SKM-1 treated with dmso at 0.1 percent for 144 hours (cell line): Measurements from ENCODE around the gene LPCAT3.
A peak's percentile ranks its signal among the peaks of the same experiment; 100 is the strongest.

Source experiments
- DNase-seq: peaks from one replicate; lab custom pipeline; 2025; ENCODE audit not compliant: unreplicated experiment; lab: John Stamatoyannopoulos, UW

Gene LPCAT3

DNA sequence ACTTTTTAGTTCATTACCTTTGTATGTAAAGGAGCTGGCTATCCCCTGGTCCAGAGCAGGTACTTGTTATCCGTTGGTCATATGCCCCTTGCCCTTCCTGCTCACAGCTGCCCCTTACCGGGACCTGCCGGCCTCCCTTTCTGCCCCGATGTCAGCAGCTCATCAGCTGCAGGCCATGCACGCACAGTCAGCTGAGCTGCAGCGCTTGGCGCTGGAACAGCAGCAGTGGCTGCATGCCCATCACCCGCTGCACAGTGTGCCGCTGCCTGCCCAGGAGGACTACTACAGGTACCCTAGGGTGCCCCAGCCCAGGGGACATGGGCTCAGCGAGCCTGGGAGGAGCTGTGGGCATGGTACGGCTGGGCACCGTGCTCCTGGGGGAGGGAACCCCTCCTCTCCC lies 77.0 kb downstream of the LPCAT3 start:
- no peak for DNase-seq

DNA sequence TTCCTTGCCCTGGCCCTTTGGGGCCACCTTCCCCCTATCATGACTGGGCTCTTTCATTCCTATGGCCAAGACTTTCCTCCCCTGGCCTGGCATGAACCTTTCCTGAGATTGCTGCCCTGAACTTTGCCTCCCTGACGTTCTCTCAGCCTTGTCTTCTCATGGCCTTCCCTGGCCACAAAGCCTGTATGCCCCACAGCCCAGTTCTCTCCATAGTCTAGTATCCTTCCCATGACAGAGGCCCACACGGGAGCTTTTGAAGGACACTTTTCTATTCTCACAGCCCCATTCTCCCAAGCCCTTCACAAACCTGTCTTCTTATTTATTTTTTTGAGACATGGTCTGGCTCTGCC lies 79.1 kb downstream of the LPCAT3 start:
- DNase-seq = no peak

DNA sequence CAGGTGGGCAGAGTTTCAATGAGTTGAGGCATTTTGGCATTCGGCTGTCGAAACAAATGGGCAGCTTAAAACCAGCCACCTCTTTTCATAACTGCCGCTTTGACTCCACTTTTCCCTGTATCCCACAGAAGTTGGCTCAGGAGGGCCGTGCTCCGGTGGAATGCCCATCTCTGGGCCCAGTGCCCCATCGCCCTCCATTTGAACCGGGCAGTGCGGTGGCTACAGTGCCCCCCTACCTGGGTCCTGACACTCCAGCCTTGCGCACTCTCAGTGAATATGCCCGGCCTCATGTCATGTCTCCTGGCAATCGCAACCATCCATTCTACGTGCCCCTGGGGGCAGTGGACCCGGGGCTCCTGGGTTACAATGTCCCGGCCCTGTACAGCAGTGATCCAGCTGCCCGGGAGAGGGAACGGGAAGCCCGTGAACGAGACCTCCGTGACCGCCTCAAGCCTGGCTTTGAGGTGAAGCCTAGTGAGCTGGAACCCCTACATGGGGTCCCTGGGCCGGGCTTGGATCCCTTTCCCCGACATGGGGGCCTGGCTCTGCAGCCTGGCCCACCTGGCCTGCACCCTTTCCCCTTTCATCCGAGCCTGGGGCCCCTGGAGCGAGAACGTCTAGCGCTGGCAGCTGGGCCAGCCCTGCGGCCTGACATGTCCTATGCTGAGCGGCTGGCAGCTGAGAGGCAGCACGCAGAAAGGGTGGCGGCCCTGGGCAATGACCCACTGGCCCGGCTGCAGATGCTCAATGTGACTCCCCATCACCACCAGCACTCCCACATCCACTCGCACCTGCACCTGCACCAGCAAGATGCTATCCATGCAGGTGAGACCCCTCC lies 79.7 kb downstream of the LPCAT3 start:
- DNase-seq = no peak

- DNase-seq = peak; percentile 84
Measured at GRCh38 chr12:6937481-6938352, 80.6 kb downstream of the LPCAT3 start.

- no peak for DNase-seq
Measured at GRCh38 chr12:6936636-6937480, 81.4 kb downstream of the LPCAT3 start.

- DNase-seq = no peak
Measured at GRCh38 chr12:6936194-6936635, 82.1 kb downstream of the LPCAT3 start.

DNA sequence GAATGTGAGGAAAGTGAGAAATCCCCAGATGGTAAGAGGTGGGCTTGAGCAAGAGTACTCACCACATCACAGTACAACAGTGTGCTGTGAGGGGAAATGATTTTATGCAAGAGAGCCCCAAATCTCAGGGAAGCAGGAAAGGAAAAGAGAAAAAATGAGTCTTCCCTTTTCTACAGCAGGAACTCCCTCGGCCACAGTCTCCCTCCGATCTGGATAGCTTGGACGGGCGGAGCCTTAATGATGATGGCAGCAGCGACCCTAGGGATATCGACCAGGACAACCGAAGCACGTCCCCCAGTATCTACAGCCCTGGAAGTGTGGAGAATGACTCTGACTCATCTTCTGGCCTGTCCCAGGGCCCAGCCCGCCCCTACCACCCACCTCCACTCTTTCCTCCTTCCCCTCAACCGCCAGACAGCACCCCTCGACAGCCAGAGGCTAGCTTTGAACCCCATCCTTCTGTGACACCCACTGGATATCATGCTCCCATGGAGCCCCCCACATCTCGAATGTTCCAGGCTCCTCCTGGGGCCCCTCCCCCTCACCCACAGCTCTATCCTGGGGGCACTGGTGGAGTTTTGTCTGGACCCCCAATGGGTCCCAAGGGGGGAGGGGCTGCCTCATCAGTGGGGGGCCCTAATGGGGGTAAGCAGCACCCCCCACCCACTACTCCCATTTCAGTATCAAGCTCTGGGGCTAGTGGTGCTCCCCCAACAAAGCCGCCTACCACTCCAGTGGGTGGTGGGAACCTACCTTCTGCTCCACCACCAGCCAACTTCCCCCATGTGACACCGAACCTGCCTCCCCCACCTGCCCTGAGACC lies 82.7 kb downstream of the LPCAT3 start:
- DNase-seq = no peak

DNA sequence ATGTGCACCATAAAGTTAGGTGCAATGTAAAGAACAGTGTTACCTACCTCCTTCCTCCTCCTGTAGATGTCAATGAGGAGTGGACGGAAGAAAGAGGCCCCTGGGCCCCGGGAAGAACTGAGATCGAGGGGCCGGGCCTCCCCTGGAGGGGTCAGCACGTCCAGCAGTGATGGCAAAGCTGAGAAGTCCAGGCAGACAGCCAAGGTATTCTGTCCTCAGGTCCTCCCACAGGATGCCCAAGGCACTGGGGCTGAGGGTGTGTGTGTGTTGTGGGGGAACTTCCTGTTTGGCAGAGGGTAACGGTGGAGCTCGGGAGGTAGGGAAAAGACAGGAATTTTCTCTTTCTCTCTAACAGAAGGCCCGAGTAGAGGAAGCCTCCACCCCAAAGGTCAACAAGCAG lies 84.2 kb downstream of the LPCAT3 start:
- no peak for DNase-seq

DNA sequence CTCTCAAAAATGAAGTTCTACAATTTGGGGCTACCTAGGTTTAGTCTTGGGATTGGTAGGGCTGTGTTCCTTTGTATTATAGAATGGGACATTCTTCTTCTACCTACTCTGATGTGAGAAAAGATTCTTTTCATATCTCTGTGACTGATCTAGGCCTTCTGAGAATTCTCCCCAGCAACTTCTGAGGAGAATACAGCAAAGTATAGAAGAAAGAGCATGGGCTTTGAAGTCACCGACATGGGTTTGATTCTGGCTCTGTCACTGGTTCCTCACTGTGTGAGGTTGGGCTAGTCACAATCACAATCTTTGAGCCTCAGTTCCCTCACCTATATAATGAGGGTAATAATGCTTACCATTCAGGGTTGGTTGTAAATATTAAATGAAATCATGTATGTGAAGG lies 85.5 kb downstream of the LPCAT3 start:
- DNase-seq = no peak

- DNase-seq = no peak
Measured at GRCh38 chr12:6929466-6930452, 88.5 kb downstream of the LPCAT3 start.

GRCh38 chr12:6928703-6929407 lies 89.4 kb downstream of the LPCAT3 start:
- DNase-seq = no peak

DNA sequence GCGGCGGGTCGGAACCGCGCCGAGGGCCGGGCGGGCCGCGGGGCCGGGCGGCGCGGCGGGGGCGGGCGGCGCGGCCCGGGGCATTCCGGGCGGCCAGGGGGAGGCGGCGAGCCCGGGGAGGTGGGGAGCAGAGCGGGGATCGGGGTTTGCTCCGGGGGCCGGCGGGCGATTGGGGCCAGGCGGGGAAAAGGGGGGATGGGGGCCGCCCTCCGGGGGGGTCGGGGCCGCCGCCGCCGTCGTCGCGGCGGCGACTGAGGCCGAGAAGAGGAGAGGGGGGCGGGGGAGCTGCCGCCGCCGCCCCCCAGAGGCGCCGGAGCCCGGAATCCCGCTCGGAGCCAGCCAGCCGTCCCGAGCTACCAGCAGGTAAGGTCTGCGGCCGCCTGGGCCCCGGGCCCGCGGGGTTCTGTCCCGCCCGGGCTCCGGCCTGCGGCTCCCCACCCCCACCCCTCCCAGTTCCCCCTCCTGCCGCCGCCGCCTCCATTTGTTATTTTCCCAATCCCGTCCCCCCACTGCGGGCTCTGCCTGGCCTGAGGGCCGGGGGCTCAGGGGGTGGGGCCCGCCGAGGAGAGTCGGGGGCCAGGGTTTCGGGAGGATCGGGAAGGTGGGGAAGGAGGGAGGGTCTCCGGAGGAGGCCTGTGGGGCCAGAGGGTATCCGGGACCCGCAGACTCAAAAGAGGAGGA lies 90.1 kb downstream of the LPCAT3 start:
- no peak for DNase-seq

DNA sequence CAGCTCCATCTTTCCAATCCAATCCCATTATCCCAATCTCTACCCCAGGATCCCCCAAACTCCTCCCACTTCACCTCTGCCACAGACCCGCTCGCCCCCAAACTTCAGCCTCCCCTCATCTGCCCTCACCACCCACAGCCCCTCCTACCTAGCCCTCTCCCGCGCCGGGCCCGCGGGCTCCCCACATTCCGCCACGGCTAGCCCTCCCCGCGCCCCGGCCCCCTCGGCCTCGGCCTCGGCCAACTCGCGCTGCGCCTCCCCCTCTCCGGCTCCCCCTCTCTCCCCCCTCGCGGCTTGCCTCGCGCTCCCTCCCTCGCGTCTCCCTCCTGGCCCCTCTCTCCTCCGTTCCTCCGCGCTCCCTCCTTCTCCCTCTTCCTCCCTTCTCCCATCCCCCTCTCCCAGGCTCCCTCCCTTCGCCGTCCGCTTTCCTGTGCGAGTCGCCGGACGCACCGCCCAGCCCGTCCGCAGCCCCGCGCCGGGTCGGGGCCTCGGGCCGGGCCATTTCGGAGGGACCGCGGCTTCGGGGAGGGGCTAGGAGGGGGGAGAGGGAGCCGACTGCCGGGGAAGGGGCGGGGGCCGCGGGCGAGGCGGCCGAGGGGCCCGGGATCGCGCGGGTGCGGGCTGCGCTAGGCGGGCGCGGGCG lies 90.8 kb downstream of the LPCAT3 start, which contains the start of gene ATN1:
Gene ATN1, plus strand, starts transcription at position 581 of the 643 bp plus-strand sequence. CDS start 6,043 bp downstream, outside the sequence.
- DNase-seq = no peak
